ENCODE results near the gene CKMT2.

Gene CKMT2

GRCh38 chr5:81214848-81215247 lies 18.3 kb upstream of the CKMT2 start:
- no peak for DNase-seq (ENCODE audit: extremely low read depth in 1 of 2, low read depth in 1 of 2)

- no peak for DNase-seq (ENCODE audit: extremely low read depth in 1 of 2, low read depth in 1 of 2)
These were observed 17.0 kb upstream of the CKMT2 start for GRCh38 chr5:81216152-81216551.

GRCh38 chr5:81219389-81219788 lies 13.7 kb upstream of the CKMT2 start:
- no peak for DNase-seq (ENCODE audit: extremely low read depth in 1 of 2, low read depth in 1 of 2)

- DNase-seq (ENCODE audit: extremely low read depth in 1 of 2, low read depth in 1 of 2), result no peak
These were observed 10.8 kb upstream of the CKMT2 start for GRCh38 chr5:81222285-81222684.

- DNase-seq (ENCODE audit: extremely low read depth in 1 of 2, low read depth in 1 of 2), result no peak
These were observed 7.7 kb upstream of the CKMT2 start for GRCh38 chr5:81225463-81225862.

GRCh38 chr5:81226286-81226685 lies 6.8 kb upstream of the CKMT2 start:
- no peak for DNase-seq (ENCODE audit: extremely low read depth in 1 of 2, low read depth in 1 of 2)

GRCh38 chr5:81226949-81227348 lies 6.2 kb upstream of the CKMT2 start:
- no peak for DNase-seq (ENCODE audit: extremely low read depth in 1 of 2, low read depth in 1 of 2)

- no peak for DNase-seq (ENCODE audit: extremely low read depth in 1 of 2, low read depth in 1 of 2)
These were observed 5.0 kb upstream of the CKMT2 start for GRCh38 chr5:81228084-81228483.

GRCh38 chr5:81230416-81230815 lies 2.7 kb upstream of the CKMT2 start:
- no peak for DNase-seq (ENCODE audit: extremely low read depth in 1 of 2, low read depth in 1 of 2)

- DNase-seq (ENCODE audit: extremely low read depth in 1 of 2, low read depth in 1 of 2), result no peak
These were observed 550 bp upstream of the CKMT2 start for GRCh38 chr5:81232464-81233079.

- no peak for DNase-seq (ENCODE audit: extremely low read depth in 1 of 2, low read depth in 1 of 2)
These were observed 1.2 kb downstream of the CKMT2 start for GRCh38 chr5:81234299-81234698.

- DNase-seq (ENCODE audit: extremely low read depth in 1 of 2, low read depth in 1 of 2), result no peak
These were observed 1.7 kb downstream of the CKMT2 start for GRCh38 chr5:81234801-81235200.

GRCh38 chr5:81235287-81236072 lies 2.4 kb downstream of the CKMT2 start:
- no peak for DNase-seq (ENCODE audit: extremely low read depth in 1 of 2, low read depth in 1 of 2)

- DNase-seq (ENCODE audit: extremely low read depth in 1 of 2, low read depth in 1 of 2), result no peak
These were observed 5.3 kb downstream of the CKMT2 start for GRCh38 chr5:81238460-81238859.

- DNase-seq (ENCODE audit: extremely low read depth in 1 of 2, low read depth in 1 of 2), result no peak
These were observed 6.5 kb downstream of the CKMT2 start for GRCh38 chr5:81239613-81240012.

GRCh38 chr5:81241001-81241400 lies 7.9 kb downstream of the CKMT2 start:
- DNase-seq (ENCODE audit: extremely low read depth in 1 of 2, low read depth in 1 of 2), result no peak

GRCh38 chr5:81241961-81242648 lies 9.0 kb downstream of the CKMT2 start:
- no peak for DNase-seq (ENCODE audit: extremely low read depth in 1 of 2, low read depth in 1 of 2)

GRCh38 chr5:81242906-81243436 lies 9.8 kb downstream of the CKMT2 start:
- no peak for DNase-seq (ENCODE audit: extremely low read depth in 1 of 2, low read depth in 1 of 2)

- DNase-seq (ENCODE audit: extremely low read depth in 1 of 2, low read depth in 1 of 2), result no peak
These were observed 11.3 kb downstream of the CKMT2 start for GRCh38 chr5:81244451-81244850.

GRCh38 chr5:81245871-81246235 lies 12.7 kb downstream of the CKMT2 start:
- DNase-seq (ENCODE audit: extremely low read depth in 1 of 2, low read depth in 1 of 2), result no peak

- DNase-seq (ENCODE audit: extremely low read depth in 1 of 2, low read depth in 1 of 2), result no peak
These were observed 13.6 kb downstream of the CKMT2 start for GRCh38 chr5:81246697-81247096.

GRCh38 chr5:81247441-81247972 lies 14.4 kb downstream of the CKMT2 start:
- no peak for DNase-seq (ENCODE audit: extremely low read depth in 1 of 2, low read depth in 1 of 2)

Data from activated CD8-positive, alpha-beta memory T cell treated with anti-CD3 and anti-CD28 coated beads for 1 hour (primary cell).